ENCODE data around the gene TMCO4.
"Not testable (repeated sequence)": the region's sequence is repeated elsewhere in the genome, so short reads cannot be mapped to it uniquely, and the experiment has no call there.

Gene TMCO4

GRCh38 chr1:19814244-19814661 lies 14.5 kb upstream of the TMCO4 start:
- FAIRE-seq (no peak), DNase-seq (ENCODE audit: low spot score) (no peak)

DNA sequence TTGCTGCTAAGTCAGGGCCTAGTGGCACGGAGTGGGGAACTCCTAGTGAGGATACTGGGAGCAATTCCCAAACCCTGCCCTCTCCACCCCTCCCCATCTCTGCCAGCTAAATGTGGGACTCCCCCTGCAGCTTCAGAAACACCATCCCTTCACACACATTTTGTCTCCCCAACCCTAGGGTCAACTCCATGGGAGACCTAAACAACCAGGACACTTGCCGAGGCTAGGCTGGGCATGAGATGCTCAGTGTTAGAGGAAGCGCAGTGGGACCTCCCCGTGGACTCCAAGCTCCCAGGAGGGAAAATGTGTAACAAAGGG lies 13.9 kb upstream of the TMCO4 start:
- no peak for FAIRE-seq
- no peak for DNase-seq (ENCODE audit: low spot score)

DNA sequence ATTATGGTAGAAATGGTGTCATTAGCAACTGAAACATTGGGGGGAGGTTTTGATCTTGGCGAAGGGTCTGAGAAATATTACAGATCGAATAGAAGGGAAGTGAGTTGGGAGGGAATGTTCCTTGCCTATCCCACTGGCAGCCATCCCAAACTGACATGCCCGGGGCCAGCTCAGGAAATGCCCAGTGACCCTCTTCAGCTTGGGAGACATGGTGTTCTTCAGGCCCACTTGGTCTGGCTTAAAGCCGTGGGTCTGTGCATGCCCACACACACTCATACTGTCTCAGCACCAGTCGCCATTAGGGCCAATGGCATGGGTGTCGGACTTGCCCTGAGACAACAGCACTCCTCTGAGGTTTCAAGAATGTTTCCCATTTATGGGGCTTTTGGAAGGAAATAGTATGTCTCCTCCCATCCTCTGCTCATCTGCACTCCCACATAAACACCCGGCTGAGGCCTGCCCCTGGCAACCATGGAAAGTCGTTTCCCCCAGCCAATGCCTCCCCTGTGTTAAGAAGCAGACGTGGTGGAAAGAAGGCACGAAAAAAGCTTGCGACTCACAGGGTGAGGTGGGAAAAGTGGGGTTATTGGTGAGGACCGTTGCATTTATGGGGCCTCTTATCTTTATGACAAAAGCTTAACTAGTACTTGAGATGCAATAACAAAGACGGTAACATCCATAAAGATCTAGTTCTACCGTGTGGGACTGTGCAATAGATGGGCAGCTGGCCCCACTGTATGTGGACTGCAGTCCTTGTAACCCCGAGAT lies 13.3 kb upstream of the TMCO4 start:
- DNase-seq (ENCODE audit: low spot score) = no peak
- no peak for FAIRE-seq

DNA sequence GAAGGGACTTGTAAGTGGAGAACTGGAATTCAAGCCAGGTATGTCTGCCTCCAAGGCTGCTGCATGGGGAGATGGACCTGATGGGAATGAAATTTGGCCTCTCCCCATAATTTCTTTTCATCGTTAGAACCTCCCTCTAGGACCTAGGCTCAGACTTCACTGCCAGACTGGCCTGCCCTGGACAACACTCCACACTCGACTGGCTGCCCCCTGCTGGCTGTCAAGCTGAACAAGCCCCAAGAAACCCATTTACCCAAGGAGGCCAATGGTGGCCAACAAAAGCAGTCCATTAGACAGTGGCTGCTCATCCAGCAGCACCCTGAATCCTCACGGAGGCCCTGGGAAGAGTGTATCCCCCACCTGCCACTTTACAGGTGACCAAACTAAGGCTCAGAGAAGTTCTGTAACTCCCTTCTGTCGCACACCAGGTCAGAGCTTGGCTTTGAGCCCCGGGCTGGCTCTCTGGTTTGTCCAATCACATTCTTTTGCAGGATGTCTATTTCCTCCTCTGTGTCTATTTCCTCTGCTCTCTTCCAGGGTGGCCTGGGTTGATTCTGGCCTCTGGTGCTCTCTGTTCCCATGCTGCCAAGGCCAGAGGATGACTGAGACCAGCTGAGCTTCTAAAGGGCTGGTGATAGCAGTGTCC lies 11.6 kb upstream of the TMCO4 start:
- no peak for DNase-seq (ENCODE audit: low spot score)
- FAIRE-seq = no peak

- no peak for DNase-seq (ENCODE audit: low spot score)
- no peak for FAIRE-seq
These were observed 9.5 kb upstream of the TMCO4 start for GRCh38 chr1:19809044-19809750.

DNA sequence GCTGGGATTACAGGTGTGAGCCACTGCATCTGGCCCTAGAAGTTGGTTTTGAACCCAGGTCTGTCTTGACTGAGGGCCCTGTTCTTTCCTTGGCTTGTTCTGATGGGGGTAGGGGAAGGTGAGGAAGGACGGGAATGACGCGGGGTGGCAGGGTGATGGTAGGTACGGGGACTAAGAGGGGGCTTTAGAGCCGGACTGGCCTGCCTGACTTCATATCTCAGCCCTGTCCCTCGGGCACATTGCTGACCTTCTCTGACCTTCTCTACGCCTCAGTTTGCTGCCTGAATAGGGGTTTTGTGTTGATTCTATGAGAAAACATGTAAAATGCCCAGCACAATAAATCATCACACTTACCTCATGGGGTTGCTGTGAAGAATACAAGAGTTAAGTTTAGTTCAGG lies 8.6 kb upstream of the TMCO4 start:
- DNase-seq (ENCODE audit: low spot score) (no peak), FAIRE-seq (no peak)

GRCh38 chr1:19804831-19805251 lies 5.1 kb upstream of the TMCO4 start:
- FAIRE-seq = no peak

DNA sequence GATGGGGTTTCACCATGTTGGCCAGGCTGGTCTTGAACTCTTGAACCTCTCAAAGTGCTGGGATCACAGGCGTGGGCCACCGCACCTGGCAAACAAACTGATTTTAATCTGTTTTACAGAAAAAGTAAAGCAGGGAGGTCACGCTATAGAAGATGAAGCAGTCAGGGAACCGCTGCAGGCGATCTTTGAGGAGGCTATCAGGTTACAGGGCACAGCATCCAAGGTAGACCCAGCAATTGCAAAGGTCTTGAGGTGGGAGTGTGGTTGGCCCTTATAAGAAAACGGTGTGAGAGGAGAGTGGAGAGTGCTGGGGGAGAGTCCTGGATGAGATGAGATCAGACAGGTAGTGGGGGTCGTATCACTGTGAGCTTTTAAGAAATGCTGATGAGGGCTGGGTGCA lies 2.6 kb upstream of the TMCO4 start:
- FAIRE-seq = no peak

More at GRCh38 chr1:19804831-19805251, 5.1 kb upstream of the TMCO4 start:
- peak; percentile 21 for DNase-seq (ENCODE audit: low spot score)

GRCh38 chr1:19800076-19800804 lies 524 bp upstream of the TMCO4 start:
- peak; percentile 83 for DNase-seq (ENCODE audit: low spot score)
- FAIRE-seq = peak; percentile 57

More for the DNA sequence above, 2.6 kb upstream of the TMCO4 start:
- DNase-seq (ENCODE audit: low spot score) = no peak

GRCh38 chr1:19798486-19799229 lies 1.1 kb downstream of the TMCO4 start:
- DNase-seq (ENCODE audit: low spot score) (no peak), FAIRE-seq (no peak)

GRCh38 chr1:19797827-19798226 lies 1.9 kb downstream of the TMCO4 start:
- no peak for DNase-seq (ENCODE audit: low spot score)

GRCh38 chr1:19794583-19794982 lies 5.1 kb downstream of the TMCO4 start:
- DNase-seq (ENCODE audit: low spot score) (no peak), FAIRE-seq (no peak)

More at GRCh38 chr1:19797827-19798226, 1.9 kb downstream of the TMCO4 start:
- no peak for FAIRE-seq

- FAIRE-seq (no peak), DNase-seq (ENCODE audit: low spot score) (no peak)
These were observed 6.2 kb downstream of the TMCO4 start for GRCh38 chr1:19793360-19794046.

DNA sequence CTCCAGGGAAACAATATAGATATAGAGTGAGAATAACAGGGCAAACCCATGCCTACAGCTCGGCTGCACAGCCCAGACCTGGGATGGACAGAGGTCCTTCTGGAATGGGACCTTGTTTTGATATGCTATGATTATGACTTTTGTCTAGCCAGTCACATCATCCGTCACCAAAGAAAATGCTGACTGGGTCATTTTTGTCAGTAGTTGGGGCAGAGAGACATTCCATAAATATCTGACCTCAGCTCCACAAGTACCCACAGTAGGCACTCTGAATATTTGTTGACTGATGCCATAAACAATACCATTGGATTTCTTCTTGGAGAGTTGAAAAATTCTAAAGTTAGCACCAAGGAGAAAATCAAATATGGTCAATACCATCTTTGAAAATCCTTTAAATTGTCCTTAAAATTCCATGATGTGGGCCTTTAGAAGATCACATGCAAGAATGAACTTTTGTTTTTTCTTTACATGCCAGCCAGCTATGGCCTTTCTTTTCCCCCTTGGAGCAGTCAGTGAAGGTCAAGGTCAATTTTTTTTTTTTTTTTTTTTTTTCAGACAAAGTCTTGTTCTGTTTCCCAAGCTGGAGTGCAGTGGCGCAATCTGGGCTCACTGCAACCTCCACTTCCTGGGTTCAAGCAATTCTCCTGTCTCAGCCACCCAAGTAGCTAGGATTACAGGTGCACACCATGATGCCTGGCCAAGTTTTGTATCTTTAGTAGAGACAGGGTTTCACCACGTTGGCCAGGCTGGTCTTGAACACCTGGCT lies 7.3 kb downstream of the TMCO4 start:
- no peak for FAIRE-seq
- no peak for DNase-seq (ENCODE audit: low spot score)

DNA sequence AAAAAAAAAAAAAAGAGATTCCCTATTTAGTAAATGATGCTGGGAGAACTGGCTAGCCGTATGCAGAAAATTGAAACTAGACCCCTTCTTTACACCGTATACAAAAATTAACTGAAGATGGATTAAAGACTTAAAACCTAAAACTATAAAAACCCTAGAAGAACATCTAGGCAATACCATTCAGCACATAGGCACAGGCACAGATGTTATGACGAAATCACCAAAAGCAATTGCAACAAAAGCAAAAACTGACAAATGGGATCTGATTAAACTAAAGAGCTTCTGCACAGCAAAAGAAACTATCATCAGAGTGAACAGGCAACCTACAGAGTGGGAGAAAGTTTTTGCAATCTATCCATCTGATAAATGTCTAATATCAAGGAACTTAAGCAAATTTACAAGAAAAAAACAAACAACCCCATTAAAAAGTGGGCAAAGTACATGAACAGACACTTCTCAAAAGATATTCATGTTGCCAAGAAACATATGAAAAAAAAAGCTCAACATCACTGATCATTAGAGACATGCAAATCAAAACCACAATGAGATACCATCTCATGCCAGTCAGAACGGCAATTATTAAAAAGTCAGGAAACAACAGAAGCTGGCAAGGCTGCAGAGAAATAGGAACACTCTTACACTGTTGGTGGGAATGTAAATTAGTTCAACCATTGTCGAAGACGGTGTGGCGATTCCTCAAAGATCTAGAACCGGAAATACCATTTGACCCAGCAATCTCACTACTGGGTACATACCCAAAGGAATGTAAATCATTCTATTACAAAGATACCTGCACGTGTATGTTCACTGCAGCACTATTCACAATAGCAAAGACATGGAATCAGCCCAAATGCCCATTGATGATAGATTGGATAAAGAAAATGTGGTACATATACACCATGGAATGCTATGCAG lies 9.4 kb downstream of the TMCO4 start:
- DNase-seq (ENCODE audit: low spot score); FAIRE-seq: not testable (repeated sequence)

- no peak for DNase-seq (ENCODE audit: low spot score)
- FAIRE-seq = no peak
These were observed 12.7 kb downstream of the TMCO4 start for GRCh38 chr1:19786988-19787423.

- FAIRE-seq (no peak), DNase-seq (ENCODE audit: low spot score) (no peak)
These were observed 14.1 kb downstream of the TMCO4 start for GRCh38 chr1:19785660-19786059.

GRCh38 chr1:19780267-19780877 lies 19.3 kb downstream of the TMCO4 start:
- DNase-seq (ENCODE audit: low spot score) = no peak
- FAIRE-seq = no peak
